GM12892 (cell line): ENCODE results near the gene MB21D2.

Experiments used
- POLR2A ChIP-seq: IDR thresholded peaks from 2 replicates; pipeline ENCODE4 v1.6.1; 2011; ENCODE audit warnings: low read depth, low read length, control low read depth
- POLR2AphosphoS5 ChIP-seq: IDR thresholded peaks from 2 replicates; pipeline ENCODE4 v1.6.1; 2011; ENCODE audit warnings: low read depth, low read length, control low read depth
- TAF1 ChIP-seq: IDR thresholded peaks from 2 replicates; pipeline ENCODE4 v1.6.1; 2011; ENCODE audit warnings: low read depth, mild to moderate bottlenecking, control low read depth, low read length, borderline replicate concordance

DNA sequence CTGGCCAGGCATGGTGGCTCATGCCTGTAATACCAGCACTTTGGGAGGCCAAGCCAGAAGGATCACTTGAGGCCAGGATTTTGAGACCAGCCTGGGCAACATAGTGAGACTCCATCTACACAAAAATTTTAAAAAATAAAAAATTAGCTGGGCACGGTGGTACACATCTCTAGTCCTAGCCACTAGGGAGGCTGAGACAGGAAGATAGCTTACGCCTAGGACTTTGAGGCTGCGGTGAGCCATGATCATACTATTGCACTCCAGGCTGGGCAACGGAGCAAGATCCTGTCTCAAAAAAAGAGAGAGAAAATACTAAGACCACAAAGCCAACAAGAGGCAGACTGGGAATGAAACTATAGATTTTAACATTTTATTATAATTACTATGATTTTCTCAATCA, 4.1 kb downstream of the MB21D2 start:
- TF ChIP-seq POLR2AphosphoS5 (no peak), POLR2A (no peak), TAF1 (no peak)
